ENCODE data around the gene TRAPPC2L.
A peak's percentile ranks its signal among the peaks of the same experiment; 100 is the strongest.
"Not testable (repeated sequence)": the region's sequence is repeated elsewhere in the genome, so short reads cannot be mapped to it uniquely, and the experiment has no call there.

Gene TRAPPC2L

DNA sequence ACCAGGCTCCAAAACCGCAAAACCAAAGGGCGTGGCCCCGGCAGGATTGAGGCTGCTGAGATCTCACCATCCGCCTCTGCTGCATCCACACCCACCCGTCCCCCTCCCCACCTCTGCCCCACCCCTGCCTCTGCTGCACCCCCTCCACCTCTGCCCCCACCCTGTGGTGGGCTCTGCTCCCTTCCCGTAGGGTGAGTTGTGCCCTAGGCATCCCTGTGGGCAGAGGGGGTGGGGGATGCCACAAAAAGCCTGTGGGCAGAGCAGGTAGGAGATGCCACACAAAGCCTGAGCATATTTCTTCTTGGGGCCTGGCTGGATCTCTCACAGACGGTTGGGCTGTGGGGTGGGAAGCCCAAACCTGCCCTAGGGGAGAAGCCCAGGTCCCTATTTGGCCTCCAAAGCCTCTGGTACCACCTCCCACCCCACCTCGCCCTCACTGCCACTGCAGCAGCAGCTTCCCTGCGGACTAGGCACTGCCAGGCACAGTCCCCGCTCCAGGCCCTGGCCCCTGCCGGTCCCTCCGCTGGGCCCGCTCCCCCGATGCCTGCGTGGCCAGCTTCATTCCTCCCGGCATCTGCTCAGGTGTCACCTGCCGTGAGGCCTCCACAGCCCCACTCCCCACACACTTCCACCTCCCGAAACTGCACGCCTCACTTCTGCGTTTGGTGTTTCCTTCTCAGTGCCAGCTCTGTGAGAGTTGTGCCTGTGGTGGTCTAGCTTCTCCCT is 20.8 kb downstream of the TRAPPC2L start:
- no peak for DNase-seq (ENCODE audit: low spot score)

DNA sequence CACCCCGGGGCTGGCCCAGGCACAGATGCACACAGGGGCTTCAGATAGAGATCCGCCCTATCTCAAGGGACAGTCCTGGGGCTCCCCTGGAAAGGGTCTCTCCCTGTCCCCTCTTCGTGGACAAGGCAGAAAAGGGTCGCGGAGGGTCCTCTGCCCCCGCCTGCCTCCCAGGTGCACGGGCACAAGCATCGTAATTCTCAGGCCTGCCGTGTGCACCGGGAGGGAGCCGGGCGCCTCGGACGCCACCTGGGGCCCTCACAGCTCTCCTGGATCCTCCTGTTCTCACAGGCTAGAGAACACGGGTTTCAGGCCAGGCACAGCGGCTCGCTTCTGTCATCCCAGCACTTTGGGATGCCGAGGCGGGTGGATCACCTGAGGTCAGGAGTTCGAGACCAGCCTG is 21.4 kb downstream of the TRAPPC2L start:
- no peak for DNase-seq (ENCODE audit: low spot score)

DNA sequence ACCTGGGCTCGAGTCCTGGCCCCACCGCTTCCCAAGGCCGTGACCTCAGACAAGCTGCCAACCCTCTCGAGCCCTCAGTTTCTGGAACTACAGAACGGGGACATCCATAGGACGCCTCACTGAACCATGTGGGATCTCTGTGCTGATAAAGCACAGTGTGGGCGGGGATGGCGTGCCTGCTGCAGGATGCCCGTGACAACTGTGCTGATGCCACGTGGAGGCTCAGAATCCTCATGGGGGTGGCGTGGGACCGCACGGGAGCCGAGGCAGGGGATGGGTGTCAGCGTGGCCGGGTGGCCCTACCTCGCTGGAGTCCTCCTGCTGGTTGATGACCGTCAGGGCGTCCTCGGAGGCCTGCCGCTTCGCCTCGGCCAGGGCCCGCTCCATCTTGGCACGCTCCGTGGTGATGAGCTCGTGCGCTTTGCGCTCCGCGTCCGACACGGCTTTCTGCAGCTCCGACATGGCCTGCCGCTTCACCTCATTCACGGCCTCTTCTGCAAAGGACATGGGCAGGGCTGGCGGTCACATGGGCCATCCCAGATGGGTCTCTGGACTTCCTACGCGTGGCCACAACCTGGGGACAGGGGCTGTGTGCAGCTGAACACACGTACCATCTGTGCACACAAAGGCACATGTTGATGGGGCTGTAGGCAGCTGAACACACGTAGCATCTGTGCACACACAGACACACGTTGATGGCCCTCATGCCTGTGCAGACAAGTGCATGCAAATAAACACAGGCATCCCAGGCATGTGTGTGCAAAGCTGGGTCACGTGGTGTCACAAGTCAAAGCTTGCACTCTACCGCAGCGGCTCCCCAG is 22.2 kb downstream of the TRAPPC2L start:
- DNase-seq (ENCODE audit: low spot score): no peak

DNA sequence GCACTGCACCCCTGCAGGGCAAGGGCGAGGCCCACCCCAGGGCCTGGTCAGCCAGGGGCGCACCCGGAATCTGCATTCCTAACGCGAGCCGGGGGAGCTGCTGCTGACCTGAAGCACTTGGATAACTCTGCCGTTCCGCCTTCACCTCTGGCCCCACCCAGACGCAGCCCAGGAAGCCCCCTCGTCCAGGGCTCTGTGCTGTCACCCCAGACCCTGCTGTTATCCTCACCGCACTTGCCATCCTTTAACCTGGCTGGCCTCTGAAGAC is 22.8 kb downstream of the TRAPPC2L start:
- no peak for DNase-seq (ENCODE audit: low spot score)

DNA sequence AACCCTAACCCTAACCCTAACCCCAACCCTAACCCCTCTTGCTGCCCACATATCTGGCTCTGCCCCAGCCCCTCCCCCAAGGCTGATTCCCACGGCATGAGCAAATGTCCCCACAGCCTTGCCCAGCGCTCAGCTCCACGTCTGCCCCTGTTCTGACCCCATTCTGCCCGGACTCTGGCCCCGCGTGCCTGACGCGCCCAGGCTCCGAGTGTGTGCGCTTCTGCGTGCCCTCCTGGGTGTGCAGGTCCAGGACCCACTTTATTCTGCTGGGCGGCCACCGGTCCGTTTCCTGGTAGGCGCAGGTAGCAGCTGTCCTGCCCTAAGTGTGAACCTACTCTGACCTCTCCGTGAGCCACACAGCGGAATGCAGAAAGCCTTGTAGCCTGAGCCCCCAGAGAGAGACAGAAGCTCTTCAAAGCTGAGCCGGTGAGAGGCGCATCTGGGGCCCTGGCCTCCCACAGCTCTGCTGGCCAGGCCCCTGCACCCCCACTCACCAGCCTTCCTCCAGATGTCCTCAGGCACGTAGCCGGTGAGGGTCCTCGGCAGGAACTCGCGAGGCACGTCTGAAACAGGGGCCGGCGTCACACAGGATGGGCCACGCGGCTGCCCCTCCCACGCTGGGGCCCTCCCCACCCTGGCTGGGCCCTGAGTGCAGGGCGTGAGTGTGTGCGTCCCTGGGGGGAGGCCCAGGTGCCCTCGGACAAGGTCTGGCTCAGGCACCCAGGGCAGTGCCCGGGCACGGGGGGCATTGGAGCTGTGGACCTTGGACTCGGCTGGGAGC is 23.5 kb downstream of the TRAPPC2L start:
- no peak for DNase-seq (ENCODE audit: low spot score)

DNA sequence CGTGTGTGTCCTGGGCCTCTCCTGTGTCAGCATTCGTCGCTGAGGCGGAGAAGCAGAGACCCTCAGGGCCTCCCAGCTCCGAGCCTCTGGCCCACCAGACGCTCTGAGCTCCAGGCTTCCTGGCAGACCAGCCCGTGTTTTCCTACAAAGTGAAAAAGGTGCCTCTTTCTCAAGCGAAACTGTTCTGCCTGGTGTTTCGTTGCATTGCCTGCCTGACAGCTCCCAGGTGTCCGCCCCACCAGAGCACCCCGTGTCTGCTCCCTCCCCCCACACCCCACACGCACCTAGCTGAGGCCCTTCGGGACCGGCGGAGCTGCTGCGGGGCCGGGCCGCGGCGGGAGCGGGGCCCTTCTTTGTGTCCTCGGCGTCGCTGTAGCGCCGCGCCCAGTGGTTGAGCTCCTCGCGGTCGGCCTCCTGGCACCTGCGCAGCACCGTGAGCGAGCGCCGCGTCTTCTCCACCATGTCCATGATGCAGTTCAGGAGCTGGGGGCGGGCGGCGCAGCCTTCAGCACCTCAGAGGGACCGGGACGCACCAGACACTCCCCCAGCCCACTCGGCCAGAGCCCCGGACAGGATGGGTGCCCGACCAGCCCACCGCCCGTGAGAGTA is 24.2 kb downstream of the TRAPPC2L start:
- no peak for DNase-seq (ENCODE audit: low spot score)

DNA sequence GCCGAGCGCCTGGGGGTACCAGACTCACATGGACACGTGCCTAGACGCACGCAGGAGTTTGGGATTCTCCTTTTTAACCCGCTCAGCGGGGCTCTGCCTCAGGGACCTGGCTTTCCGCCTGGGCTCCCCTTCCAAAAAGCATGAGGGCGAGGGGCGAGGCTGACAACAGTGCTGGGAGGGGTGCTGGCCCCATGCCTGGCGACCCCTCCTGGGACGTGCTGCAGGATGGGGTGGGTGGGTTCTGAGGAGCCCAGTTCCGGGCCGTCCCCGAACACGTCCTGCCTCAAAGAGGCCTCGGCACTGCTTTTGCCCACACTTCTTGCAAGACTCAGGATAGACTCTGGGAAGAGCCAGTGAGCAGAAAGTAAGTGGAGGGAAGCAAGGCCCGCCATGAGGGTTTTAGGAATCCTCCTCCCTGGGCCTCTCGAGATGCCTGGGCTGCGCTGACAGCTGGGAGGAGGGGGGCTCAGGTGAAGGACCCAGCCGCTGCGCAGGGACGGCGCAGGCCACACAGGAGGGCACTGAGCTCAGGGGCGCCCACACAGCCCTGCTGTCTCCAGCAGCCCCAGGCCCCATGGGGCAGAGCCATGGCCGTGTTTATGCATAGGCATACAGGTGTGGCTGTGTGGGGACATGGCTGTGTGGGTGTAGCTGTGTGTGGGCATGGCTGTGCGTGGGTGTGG is 24.9 kb downstream of the TRAPPC2L start:
- no peak for DNase-seq (ENCODE audit: low spot score)

DNA sequence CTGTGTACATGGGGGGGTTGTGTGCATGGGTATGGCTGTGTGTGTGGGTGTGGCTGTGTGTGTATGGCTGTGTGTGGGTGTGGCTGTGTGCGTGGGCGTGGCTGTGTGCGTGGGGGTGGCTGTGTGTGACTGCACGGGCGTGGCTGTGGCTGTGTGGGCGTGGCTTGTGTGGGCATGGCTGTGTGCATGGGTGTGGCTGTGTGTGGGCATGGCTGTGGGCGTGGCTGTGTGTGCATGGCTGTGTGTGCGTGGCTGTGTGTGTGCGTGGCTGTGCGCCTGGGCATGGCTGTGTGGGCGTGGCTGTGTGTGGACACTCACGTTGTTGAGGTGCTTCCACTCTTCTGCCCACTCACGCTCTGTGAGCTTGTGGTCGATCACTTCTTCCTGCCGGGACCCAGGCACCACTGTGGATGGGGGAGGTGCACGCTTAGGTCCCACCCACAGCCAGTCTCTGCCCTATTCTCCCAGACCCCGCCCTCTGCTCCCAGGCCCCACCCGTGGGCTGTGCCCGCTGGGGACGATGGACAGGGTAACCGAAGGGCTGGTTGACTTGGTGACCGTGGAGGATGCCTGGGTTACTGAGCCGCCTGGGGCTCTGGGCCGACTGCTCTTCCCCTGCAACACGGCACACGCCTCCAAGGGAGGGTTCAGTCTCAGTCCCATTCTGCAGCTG is 25.6 kb downstream of the TRAPPC2L start:
- DNase-seq (ENCODE audit: low spot score): peak; percentile 68

DNA sequence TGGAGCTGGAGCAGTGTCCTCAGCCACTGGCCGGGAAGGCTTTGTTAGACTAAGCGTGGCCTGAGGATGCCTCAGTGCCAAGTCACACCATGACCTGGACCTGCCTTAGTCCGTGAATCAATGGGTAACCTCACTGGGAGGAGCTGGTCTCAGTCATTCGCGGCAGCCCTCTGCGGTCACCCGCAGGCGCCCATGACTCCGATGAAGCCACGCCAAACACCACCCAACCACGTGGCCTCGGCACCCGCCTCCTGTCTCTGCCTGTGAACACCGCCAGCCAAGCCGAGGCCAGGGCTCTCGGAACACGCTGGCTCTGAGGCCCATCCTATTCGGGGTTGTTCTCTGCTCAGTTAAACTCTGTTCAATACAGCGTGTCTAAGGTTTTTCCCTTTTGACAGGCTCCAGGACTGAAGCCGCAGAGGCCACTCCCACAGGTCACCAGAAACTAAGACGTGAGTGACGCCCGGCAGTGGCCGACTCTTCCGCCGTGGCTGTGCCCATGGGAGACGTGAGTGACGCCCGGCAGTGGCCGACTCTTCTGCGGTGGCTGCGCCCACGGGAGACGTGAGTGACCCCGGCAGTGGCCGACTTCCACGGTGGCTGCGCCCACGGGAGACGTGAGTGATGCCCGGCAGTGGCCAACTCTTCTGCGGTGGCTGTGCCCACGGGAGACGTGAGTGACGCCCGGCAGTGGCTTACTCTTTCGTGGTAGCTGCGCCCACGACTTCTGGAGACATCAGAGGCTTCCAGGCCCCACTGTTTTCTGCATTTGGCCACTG is 26.4 kb downstream of the TRAPPC2L start:
- no peak for DNase-seq (ENCODE audit: low spot score)

DNA sequence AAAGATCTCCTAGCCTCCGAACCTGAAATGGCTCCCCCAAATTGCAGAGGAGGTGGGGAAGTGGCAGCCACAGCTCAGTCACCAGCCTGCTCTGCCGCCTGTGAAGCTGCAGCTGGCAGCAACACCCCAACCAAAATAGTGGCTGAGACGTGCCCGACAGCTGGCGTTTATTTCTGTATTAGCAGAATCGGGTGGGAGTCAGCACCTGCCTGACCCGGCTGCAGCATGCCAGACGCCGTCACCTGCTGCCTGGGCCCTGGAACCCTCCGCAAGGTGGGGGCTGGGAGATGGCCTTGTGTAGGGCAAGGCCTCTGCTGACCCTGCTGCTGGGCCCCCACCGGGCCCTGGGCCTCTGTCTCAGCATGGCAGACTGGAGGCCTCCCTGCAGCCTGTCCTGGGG is 27.0 kb downstream of the TRAPPC2L start:
- no peak for DNase-seq (ENCODE audit: low spot score)

DNA sequence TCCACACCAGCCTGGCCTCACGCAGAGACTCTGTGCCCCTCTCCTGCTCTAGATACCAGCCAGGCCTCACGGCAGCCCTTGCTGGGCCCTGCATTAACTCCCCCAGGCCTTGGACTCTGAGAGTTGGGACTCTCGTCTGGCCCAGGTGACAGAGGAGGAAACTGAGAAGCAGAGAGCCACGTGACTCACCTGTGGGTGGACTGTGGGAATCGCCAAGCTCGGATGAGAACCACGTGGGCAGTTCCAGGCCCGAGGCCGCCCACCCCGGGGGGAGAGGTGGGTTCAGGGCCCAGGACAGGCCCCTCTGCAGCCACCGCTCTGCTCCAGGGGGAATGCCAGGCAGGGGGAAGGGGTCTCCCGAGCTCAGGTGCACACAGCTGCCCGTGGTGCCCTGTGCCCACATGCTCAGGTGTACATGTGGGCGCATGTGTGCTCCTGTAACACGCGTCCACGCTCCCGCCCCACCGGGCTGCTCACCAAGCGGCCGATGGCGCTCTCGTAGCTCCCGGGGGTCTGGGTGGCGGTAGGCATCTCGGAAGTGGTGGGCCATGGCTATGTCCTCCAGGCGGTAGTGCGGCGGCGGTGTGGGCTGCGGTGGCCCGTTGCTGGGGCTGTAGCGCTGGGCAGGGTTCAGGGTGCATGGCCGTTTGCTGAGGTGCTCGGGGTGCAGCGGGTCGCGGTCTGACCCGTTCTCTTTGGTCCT is 27.8 kb downstream of the TRAPPC2L start:
- no peak for DNase-seq (ENCODE audit: low spot score)

DNA sequence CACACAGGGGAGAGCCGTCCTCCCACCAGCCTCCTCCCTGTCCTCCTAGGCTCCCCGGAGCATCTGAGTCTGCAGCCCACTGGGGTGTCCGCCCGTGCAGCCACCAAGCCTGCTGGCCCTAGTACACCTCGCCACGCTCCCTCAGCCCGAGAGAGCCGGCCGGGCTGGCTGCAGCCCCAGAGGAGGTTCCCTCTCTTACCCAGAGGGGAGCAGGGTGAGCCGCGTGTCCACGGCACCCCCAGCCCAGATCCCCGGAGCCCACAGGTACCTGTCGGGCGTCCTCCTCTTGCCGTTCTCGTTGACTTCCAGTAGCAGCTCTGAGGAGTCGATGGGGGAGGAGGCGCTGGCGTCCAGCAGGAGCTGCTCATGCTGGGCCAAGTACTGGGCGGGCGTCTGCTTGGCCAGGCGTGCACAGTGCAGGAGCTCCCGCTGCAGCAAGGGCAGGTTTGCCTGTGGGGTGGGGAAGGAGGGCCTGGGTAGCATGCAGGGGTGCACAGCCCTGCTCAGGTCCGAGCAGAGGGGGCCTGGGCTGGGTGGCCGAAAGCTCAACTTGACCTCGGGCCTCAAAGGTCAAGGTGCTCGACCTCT is 28.9 kb downstream of the TRAPPC2L start:
- DNase-seq (ENCODE audit: low spot score): no peak

DNA sequence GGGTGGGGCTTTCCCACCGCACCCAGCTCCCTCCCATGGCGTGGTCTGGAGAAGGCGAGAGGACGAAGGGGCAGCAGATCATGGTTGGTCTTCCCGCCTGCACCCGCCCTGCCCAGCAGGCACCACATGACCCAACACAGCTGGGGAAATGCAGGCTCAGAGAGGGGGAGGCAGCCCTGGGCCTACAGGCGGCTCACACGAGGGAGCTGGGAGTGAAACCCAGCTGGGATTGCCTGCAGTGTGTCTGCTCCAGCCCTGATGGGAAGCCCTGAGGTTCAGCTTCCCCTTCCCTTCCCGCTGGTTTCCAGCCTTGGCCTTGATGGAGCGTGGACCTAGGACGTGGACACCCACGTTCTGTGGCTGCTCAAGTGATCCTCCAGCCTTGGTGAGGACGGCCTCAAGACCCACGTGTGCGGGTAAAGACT is 29.5 kb downstream of the TRAPPC2L start:
- no peak for DNase-seq (ENCODE audit: low spot score)

DNA sequence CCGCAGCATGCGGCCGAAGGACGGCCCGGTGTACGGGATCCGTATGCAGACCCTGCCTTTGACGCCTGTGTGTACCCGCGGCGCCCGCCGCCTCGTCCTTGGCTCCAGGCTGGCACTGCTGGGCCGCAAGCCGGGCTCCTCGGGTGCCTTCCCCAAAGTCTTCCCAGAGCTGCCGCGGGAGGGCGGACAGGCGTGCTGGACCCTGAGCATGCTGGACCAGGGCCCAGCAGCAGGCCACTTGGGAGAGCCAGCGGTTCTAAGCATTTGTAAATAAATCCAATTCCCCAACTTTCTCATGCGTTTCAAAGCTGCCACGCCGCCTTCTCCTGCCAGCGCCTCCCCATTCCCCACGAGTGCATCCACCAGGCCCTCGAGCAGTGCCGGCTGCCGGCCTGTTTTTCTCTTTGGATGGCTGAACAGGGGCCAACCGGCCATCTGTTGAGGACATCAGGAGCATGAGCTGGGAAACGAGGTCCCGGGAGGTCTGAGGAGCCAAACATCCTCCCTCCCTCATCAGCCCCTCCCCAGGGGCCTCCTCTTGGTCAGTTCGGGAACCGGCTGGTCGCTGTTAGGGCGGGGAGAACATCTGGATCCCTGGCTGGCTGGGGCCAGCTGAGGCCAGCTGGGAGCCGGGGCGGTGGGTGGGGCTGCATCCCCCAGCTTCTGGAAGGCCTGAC is 30.1 kb downstream of the TRAPPC2L start:
- DNase-seq (ENCODE audit: low spot score): no peak

DNA sequence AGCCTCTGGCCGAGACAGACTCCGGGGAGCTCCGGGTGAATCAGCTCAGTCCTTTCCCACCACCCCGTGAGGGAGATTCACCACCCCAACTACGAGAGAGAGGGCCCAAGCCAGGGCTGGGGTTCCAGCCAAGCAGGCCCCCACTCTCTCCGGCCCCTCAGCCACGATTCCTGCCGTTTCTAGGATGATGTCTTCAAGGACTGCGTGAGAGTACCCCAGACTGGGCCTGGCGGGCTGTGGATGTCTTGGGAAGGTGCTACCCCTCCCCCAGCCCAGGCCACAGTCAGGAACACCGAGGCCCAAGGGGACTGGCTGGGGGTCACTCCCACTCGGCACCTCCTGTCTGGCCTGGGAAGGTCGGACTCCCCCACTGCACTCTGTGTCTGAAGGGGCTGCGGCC is 31.1 kb downstream of the TRAPPC2L start:
- no peak for DNase-seq (ENCODE audit: low spot score)

DNA sequence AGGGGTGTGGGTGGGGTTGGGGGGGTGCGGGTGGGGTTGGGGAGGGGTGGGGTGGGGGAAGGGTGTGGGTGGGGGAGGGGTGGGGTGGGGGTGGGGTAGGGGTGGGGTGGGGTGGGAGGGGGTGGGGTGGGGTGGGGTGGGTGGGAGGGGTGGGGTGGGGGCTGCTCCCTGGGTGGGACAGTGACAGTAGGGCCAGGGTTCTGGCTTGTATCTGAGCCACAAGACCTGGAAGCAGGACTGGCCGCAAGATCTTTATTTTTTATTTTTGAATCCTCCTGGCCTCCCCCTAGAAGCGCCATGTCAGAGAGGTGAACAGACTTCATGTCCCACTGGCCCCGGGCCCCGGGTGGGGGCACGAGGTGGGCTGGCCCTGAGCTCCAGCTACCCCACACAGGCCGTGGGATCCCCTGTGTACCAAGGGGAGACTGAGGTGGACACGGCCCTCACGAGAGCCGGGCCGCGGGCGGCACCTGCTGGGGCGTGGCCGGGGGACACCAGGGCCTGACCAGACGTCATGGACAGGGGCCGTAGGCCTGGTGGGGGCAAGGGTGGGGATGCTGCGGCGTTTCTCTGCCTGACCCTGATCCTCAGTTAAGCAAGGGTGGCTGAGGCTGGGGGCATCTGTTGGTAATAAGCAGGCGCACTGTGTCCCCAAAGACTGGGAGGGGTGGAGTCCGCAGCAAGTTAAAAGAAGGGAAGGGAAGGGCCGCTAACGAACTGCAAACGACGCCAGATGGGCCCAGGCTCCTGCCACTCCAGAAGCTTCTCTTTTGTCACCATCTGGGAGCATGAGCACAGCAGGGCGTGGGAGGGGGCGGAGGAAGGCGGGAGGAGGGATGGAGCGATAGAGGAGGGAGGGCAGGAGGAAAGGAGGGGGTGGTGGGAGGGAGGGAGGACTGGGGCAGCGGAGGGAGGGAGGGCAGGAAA is 31.8 kb downstream of the TRAPPC2L start:
- DNase-seq (ENCODE audit: low spot score): no peak

DNA sequence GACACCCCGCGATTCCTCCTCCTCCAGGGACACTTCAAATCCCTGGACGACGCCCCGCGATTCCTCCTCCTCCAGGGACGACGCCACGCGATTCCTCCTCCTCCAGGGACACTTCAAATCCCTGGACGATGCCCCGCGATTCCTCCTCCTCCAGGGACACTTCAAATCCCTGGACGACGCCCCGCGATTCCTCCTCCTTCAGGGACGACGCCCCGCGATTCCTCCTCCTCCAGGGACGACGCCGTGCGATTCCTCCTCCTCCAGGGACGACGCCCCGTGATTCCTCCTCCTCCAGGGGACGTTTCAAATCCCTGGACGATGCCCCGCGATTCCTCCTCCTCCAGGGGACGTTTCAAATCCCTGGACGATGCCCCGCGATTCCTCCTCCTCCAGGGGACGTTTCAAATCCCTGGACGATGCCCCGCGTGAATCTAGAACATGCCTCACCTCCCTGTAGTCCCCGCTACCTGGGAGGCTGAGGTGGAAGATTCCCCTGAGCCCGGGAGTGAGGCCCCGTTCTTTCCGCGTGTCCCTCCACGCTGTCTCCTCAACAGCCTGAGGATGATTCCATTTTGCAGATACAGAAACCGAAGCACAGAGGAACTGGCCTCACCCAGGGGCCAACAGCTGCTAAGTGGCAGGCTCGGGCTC is 32.9 kb downstream of the TRAPPC2L start:
- DNase-seq (ENCODE audit: low spot score): not testable (repeated sequence)

Data from NAMALWA (cell line).